B cell (primary cell): ENCODE data around the gene GLIPR1. TPM values are rescaled to one million over a fixed set of nuclear protein-coding genes. Genes with fewer than 3 reads are reported as not detected.

Experiments
- ATAC-seq: fragments of 200-7000 bp; cut with Tn5 transposase; one replicate; pipeline ENCODE4 v1.10.0; 2021; ENCODE audit warnings: low read depth, mild to moderate bottlenecking, moderate number of reproducible peaks, moderate library complexity
- CTCF ChIA-PET: fragments of 350-600 bp; sonication (Branson Sonifier 250); formaldehyde crosslinking; loops from one replicate; lab custom pipeline; 2021; ENCODE audit warnings: antibody characterized with exemption, inconsistent platforms; lab: Charles Lee
- POLR2A ChIA-PET: fragments of 350-600 bp; sonication (Branson Sonifier 250); formaldehyde crosslinking; loops from one replicate; lab custom pipeline; 2021; ENCODE audit warnings: antibody characterized with exemption; lab: Charles Lee
- DNase-seq: peaks from one replicate; pipeline ENCODE4 v3.0.0; 2013
- H2AFZ ChIP-seq: 2 replicates; pipeline ENCODE4 v1.6.1; 2012; ENCODE audit warnings: mild to moderate bottlenecking, low read depth, low read length; ENCODE audit not compliant: insufficient read depth, poor library complexity, severe bottlenecking
- H3K27ac ChIP-seq, 2 donors: 1 replicate in 1 of 2; 2 replicates in 1 of 2; pipeline ENCODE4 v1.5.1; 2012 to 2013; ENCODE audit warnings: low read length in 2 of 2, mild to moderate bottlenecking in 2 of 2, moderate library complexity in 1 of 2
- H3K27me3 ChIP-seq, 4 experiments: fragments of 200-600 bp in 1 of 4; sonication (generic) in 1 of 4; replicated peaks in 1 of 4; 1 replicate in 2 of 4; 2 replicates in 2 of 4; pipeline versions ENCODE4 v1.6.1 to v1.7.0; 2013 to 2016; ENCODE audit warnings: low read length in 3 of 4, mild to moderate bottlenecking in 2 of 4, mixed read lengths in 1 of 4, moderate library complexity in 1 of 4; ENCODE audit not compliant: insufficient read depth in 4 of 4, control insufficient read depth in 3 of 4; ENCODE audit errors: control extremely low read depth in 1 of 4
- H3K36me3 ChIP-seq, 2 experiments: replicated peaks in 1 of 2; 1 replicate in 1 of 2; 2 replicates in 1 of 2; pipeline versions ENCODE4 v1.6.1 to v1.7.1; 2013; ENCODE audit warnings: low read length in 1 of 2; ENCODE audit not compliant: insufficient read depth in 2 of 2, control insufficient read depth in 1 of 2; ENCODE audit errors: control extremely low read depth in 1 of 2, extremely low read depth in 1 of 2
- H3K4me1 ChIP-seq, 2 donors: fragments of 200-600 bp in 1 of 2; sonication (generic) in 1 of 2; 1 replicate in 1 of 2; 2 replicates in 1 of 2; pipeline versions ENCODE4 v1.5.1 to v1.6.1; 2013 to 2017; ENCODE audit warnings: low read length in 2 of 2; ENCODE audit not compliant: control insufficient read depth in 2 of 2, insufficient read depth in 2 of 2
- H3K4me2 ChIP-seq: replicated peaks from 2 replicates; pipeline ENCODE3; 2012; ENCODE audit warnings: mild to moderate bottlenecking, low read depth, low read length; ENCODE audit not compliant: poor library complexity, severe bottlenecking
- H3K4me3 ChIP-seq, 5 experiments: fragments of 200-600 bp in 1 of 5; sonication (generic) in 1 of 5; 1 replicate in 3 of 5; 2 replicates in 2 of 5; pipeline versions ENCODE4 v1.5.1 to v1.7.0; 2011 to 2016; ENCODE audit warnings: low read length in 4 of 5, mild to moderate bottlenecking in 4 of 5, low read depth in 2 of 5, control low read depth in 1 of 5, moderate library complexity in 1 of 5; ENCODE audit not compliant: insufficient read depth in 1 of 5; ENCODE audit errors: control extremely low read depth in 1 of 5, extremely low read depth in 1 of 5
- H3K79me2 ChIP-seq: fragments of 200-600 bp; sonication (generic); one replicate; pipeline ENCODE4 v1.6.0; 2016; ENCODE audit warnings: low read length; ENCODE audit not compliant: control insufficient read depth, insufficient read depth
- H3K9ac ChIP-seq: fragments of 200-600 bp; sonication (generic); 2 replicates; pipeline ENCODE4 v1.6.1; 2017; ENCODE audit warnings: mild to moderate bottlenecking, low read length, moderate library complexity
- H3K9me3 ChIP-seq, 3 donors: one replicate each; pipeline versions ENCODE4 v1.6.1 to v1.7.1; 2013; ENCODE audit warnings: low read length in 2 of 3; ENCODE audit not compliant: control insufficient read depth in 2 of 3, insufficient read depth in 1 of 3; ENCODE audit errors: control extremely low read depth in 1 of 3
- H4K20me1 ChIP-seq: 2 replicates; pipeline ENCODE4 v1.6.0; 2012; ENCODE audit warnings: mild to moderate bottlenecking, low read length; ENCODE audit not compliant: insufficient read depth, control insufficient read depth, poor library complexity, severe bottlenecking
- H3K27ac Mint-ChIP-seq: one replicate; pipeline ENCODE4 v1.8.0; 2021; ENCODE audit warnings: mixed read lengths
- H3K27me3 Mint-ChIP-seq: one replicate; pipeline ENCODE4 v1.8.0; 2021; ENCODE audit warnings: mixed read lengths
- H3K4me1 Mint-ChIP-seq: one replicate; pipeline ENCODE4 v1.8.0; 2021; ENCODE audit warnings: mixed read lengths
- H3K4me3 Mint-ChIP-seq: one replicate; pipeline ENCODE4 v1.8.0; 2021; ENCODE audit warnings: mixed read lengths
- H3K9me3 Mint-ChIP-seq: one replicate; pipeline ENCODE4 v1.8.0; 2022; ENCODE audit warnings: mixed read lengths; ENCODE audit not compliant: insufficient read depth
- CTCF ChIP-seq: fragments of 200-600 bp; IDR thresholded peaks from one replicate; pipeline ENCODE4 v1.8.0; 2022; ENCODE audit warnings: antibody characterized with exemption, mild to moderate bottlenecking
- EZH2 ChIP-seq: IDR thresholded peaks from 2 replicates; pipeline ENCODE4 v1.6.1; 2012; ENCODE audit warnings: borderline replicate concordance, low read depth, mild to moderate bottlenecking, moderate library complexity, low read length; ENCODE audit not compliant: insufficient read depth, poor library complexity, severe bottlenecking
- WGBS: methylation state at CpG from one replicate; pipeline ENCODE4 v1.1.5; 2013; ENCODE audit warnings: missing lambda C conversion rate; ENCODE audit not compliant: insufficient coverage; 5-methylcytosine and 5-hydroxymethylcytosine counted together
- intact Hi-C: fragments of 100-400 bp; cut with micrococcal nuclease; formaldehyde crosslinking; loops from one replicate; pipeline ENCODE4 v1.10.0; 2022
- polyA plus RNA-seq: library from polyadenylated mRNA; depleted of rRNA; stranded (reverse); fragments of >200 nt; gene quantifications from 2 replicates; pipeline ENCODE4 v1.2.3, GENCODE V29; 2012
- total RNA-seq, 2 donors: library from RNA; stranded (reverse); fragments of 120-200 nt in 1 of 2; gene quantifications; 1 replicate in 1 of 2; 2 replicates in 1 of 2; pipeline versions ENCODE4 v1.2.3 to v1.2.4, GENCODE V29; 2013 to 2022

Gene GLIPR1
- total and polyA plus RNA-seq, 2 donors (not counting 1 experiment from before 2014, with no cell fraction given) = 52.3 to 117 TPM

DNA sequence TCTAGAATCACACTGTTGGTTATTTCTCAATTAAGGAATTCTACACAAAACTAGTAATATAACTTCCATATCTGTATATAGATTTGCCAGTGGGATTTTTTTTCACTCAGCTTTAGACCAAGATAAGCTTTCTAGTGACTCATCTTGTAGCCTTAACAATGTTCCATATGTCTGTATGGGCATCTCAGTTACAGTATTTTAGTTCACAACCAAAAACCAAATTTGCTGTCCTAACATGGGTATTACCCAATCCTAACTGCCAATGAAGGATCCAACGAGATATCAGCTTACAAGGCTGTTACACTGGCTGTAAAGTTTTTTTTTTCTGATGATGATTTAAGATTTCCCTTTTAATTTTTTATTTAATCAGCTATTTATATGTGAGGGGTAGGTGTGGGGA lies 62.4 kb downstream of the GLIPR1 start:
- Histone ChIP-seq H3K27me3 (peaks cover 0 to 7% (median 0%) of the 10 kb centered on the region in 4 experiments), H3K4me2 (no peak overlapping the region), H3K27ac (no peak overlapping the region), H3K4me3 (no peak overlapping the region), H3K79me2 (no peaks in the 10 kb centered on the region), H3K9me3 (no peaks in the 10 kb centered on the region), H3K4me1 (no peaks in the 10 kb centered on the region), H3K36me3 (no peaks in the 10 kb centered on the region), H4K20me1 (no peaks in the 10 kb centered on the region), H3K9ac (no peak overlapping the region), H2AFZ (no peak overlapping the region)
- TF ChIP-seq CTCF = no peak
- no peak for TF ChIP-seq EZH2
- no peak overlapping the region for H3K27ac Mint-ChIP-seq
- H3K4me1 Mint-ChIP-seq = no peaks in the 10 kb centered on the region
- no peaks in the 10 kb centered on the region for H3K9me3 Mint-ChIP-seq
- ATAC-seq (no peak), DNase-seq (no peak)
- ChIA-PET POLR2A (no interaction called here), CTCF (interaction anchor here (1.4 to 2.9 kb wide), 2 partner anchors 16 to 494 kb away, joined by 4 to 11 read pairs; no protein-coding TSS in a partner anchor)
- H3K4me3 Mint-ChIP-seq = no peak overlapping the region
- WGBS = no CpG with 5 or more reads among the region's 1 CpG
- H3K27me3 Mint-ChIP-seq = peaks cover 24% of the 10 kb centered on the region
- intact Hi-C loops = no loop called here

DNA sequence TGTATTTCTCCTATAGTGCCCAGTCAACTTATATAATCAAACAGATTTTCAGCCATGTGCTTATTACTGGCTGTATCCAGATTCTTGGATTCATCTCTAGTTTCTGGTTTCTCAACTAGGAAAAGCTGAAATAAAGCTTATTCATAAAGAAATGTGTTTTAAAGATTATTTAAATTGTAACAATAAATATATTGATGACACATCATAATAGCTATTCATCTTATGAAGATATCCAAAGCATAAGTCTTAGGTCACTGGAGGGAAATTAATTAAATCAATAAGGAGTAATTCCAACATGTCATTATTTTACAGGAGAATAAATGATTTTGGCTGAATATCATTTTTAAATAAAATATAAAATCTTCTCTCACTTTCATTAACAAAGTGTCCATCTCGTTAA lies 63.0 kb downstream of the GLIPR1 start:
- H3K9ac ChIP-seq = no peak overlapping the region
- peaks cover 24% of the 10 kb centered on the region for H3K27me3 Mint-ChIP-seq
- no peaks in the 10 kb centered on the region for H3K9me3 Mint-ChIP-seq
- ATAC-seq (no peak), DNase-seq (no peak)
- no peak overlapping the region for H3K27ac ChIP-seq
- H3K4me3 ChIP-seq = no peak overlapping the region
- intact Hi-C loops = no loop called here
- H3K4me3 Mint-ChIP-seq = no peak overlapping the region
- H3K4me1 Mint-ChIP-seq = no peaks in the 10 kb centered on the region
- no peaks in the 10 kb centered on the region for H3K79me2 ChIP-seq
- TF ChIP-seq EZH2 (no peak), CTCF (no peak)
- H3K4me1 ChIP-seq = no peaks in the 10 kb centered on the region
- ChIA-PET CTCF (interaction anchor here (1.4 to 2.9 kb wide), 2 partner anchors 16 to 494 kb away, joined by 4 to 11 read pairs; no protein-coding TSS in a partner anchor), POLR2A (no interaction called here)
- WGBS = no CpG with 5 or more reads among the region's 1 CpG
- H2AFZ ChIP-seq = no peak overlapping the region
- H3K27ac Mint-ChIP-seq = no peak overlapping the region
- H4K20me1 ChIP-seq = no peaks in the 10 kb centered on the region
- H3K9me3 ChIP-seq = no peaks in the 10 kb centered on the region
- H3K27me3 ChIP-seq = peaks cover 0 to 7% (median 0%) of the 10 kb centered on the region in 4 experiments
- no peaks in the 10 kb centered on the region for H3K36me3 ChIP-seq
- H3K4me2 ChIP-seq = no peak overlapping the region
